HG02852 (cell line): ENCODE results near the gene SGO2.
"Not testable (repeated sequence)": the region's sequence is repeated elsewhere in the genome, so short reads cannot be mapped to it uniquely, and the experiment has no call there.

Experiments
- ATAC-seq: cut with Tn5 transposase; IDR thresholded peaks from one replicate; pipeline ENCODE4 v1.9.1; 2021; ENCODE audit warnings: mild to moderate bottlenecking, moderate library complexity; ENCODE audit not compliant: unreplicated experiment

SGO2 gene

DNA sequence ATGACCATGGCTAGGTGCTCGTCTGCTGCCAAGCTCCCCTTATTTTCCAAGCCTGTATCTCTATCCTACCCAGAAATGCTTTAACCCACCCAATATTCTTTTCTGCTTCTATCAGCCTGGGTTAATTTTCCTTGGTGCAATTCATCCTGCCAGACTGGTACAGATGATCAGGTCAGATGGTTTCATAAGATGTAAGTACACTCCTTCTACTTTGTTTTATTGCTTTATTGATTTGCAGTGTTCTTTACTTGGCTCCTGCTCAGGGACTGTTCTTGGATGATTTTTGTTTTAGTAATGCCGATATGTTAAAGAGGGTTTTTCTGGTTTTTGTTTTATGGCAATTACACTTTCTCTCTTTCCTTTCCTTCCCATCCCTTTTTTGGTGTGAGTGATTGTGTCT is 2.4 kb upstream of the SGO2 start:
- ATAC-seq = no peak

DNA sequence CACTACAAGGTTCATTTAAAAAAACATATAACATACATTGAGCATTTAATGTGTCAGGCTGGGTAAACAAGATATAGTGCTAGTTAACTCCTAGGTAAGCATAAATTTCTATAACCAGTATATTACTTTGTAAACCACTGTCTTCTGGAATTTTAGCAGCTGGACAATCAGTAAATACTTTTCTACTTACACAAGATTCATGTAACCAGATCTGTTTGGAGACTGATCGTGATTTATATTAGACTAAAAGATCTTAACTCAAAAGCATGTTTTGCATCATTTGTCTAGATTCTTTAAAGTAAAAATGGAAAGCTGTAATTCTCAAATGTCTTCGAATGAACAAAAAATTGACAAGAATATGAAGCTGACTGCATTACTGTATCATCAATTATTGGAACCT is 941 bp upstream of the SGO2 start:
- ATAC-seq = no peak

DNA sequence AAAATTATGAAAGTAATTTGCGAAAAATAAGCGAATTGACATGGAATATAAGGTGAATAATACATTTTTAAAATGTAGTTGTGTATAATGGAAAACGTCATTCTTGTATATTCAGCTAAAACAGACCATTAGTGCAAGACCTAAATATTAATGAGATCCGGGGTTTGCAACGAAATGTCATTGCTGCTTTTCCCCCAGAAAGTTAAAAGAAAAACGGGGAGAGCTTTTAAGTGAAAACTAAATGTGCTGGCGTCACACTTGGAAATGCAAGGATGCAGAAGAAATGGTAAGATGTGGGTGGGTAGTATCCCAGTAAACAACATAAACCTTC is 491 bp upstream of the SGO2 start:
- ATAC-seq = no peak

DNA sequence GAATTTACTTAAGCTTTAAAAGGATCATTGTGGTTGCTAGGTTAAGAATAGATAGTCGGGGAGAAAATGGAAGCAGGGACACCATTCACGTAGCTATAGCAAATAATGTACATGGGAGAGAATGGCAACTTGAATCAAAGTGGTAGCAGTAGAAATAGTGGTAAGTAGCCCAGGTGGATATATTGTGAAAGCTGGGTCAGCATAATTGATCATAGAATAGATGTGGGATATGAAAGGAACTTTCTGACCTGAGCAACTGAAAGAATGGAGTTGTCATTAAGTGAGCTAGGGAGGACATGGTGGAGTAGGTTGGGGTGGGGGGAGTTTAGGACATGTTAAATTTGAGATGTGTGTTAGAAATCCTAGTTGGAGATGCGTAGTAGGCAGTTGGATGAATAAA is 2.2 kb downstream of the SGO2 start:
- no peak for ATAC-seq

DNA sequence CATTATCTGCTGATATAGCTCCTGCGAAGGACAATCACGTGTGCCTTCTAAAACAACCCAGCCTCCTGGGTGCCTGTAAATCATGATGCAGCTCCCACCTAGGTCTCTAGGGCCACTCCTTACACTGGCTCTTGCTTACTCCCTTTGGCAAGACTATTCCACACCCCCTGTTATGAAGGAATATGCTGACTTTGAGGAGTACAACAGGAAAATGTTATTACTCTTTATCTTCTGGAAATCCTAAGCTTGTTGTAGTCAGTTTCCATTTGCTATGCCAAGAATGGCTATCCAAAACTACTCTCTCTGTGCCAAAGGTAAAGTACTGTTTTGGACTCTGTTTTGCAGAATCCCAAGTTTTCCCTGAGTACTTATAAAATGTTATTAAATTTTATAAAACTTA is 7.7 kb downstream of the SGO2 start:
- ATAC-seq = no peak

DNA sequence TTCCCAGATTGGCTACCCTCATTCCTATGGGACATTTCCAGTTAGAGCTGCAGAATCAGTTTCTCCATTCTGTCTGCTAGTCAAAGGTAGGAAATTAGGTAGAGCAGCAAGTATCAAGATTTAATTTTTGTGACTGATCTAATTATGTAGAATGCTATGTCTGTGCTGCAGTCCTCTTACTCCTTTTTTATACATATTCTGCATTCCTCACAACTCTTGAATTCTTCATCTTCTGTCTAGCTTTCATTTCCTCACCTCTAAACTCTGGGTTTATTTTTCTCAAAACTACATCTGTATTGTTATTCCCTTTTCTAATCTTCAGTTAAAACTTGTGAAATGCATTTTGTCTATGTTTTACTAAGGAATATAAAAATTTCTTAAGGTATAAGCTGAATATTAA is 8.6 kb downstream of the SGO2 start:
- no peak for ATAC-seq

DNA sequence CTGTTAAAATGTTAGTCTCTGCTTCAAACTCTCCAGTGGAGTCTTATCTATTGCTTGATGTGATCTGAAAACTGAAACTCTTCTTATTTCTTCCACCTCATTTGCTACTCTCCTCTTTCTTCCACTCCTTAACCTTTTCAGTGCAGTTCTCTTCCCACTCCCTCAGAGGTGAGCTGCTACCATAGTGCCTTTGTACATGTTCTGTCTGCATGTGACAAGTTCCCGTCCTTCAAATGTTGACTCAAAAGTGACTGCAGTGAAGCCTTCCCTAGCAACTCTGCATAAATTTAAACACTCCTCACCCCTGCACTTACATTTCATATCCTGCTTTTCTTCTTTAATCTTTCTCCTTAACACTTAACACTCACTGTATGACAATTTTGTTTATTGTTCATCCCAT is 12.1 kb downstream of the SGO2 start:
- ATAC-seq = no peak

DNA sequence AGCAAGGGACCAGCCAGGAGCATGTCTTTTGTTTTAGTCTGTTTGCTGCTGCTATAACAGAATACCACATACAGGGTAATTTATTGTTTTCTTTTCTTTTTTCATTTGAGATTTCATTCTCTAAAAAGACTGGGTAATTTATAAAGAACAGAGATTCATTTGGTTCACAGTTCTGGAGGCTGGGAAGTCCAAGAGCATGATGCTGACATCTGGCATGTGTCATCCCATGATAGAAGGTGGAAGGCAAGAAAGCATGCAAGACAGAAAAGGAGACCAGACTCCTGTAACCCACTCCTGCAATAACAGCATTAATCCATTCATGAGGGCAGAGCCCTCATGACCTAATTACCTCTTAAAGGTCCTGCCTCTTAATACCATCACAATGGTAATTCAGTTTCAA is 14.8 kb downstream of the SGO2 start:
- ATAC-seq = no peak

DNA sequence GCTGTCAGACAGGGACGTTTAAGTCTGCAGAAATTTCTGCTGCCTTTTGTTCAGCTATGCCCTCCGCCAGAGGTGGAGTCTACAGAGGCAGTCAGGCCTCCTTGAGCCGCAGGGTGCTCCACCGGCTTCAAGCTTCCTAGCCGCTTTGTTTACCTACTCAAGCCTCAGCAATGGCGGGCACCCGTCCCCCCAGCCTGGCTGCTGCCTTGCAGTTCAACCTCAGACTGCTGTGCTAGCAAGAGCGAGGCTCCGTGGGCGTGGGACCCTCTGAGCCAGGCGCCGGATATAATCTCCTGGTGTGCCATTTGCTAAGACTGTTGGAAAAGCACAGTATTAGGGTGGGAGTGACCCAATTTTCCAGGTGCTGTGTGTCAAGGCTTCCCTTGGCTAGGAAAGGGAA is 40.6 kb downstream of the SGO2 start:
- ATAC-seq = not testable (repeated sequence)

DNA sequence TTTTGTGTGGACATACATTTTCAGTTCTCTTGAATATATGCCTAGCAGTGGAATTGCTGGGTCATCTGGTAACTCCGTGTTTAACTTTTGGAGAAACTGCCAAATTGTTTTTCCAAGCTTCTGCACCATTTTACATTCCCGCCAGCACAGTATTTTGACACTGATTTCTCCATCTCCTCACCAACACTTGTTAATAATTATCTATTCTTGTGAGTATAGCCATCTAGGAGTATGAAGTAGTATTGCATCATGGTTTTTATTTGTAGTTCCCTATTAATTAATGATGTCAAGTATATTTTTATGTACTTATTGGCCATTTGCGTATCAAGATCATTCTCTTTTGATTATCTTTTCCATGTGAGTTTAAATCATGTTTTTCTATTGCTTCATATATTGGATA is 41.9 kb downstream of the SGO2 start:
- ATAC-seq = no peak

DNA sequence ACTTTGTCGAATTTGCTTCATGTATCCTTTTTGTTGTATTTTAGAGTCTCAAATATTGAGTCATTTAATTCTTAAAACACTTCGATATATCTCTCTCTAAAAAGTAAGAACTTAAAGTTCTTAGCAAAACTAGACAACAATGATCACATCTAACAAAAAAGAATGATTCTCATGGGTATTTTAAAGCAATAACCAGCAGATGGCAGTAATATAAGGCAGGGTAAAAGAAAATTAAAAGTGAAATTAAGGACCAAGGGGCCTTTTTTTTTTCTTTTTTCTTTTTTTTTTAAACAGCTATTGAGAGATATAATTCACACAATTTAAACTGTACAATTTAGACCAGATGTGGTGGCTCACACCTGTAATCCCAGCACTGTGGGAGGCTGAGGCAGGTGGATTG is 50.0 kb downstream of the SGO2 start:
- no peak for ATAC-seq

DNA sequence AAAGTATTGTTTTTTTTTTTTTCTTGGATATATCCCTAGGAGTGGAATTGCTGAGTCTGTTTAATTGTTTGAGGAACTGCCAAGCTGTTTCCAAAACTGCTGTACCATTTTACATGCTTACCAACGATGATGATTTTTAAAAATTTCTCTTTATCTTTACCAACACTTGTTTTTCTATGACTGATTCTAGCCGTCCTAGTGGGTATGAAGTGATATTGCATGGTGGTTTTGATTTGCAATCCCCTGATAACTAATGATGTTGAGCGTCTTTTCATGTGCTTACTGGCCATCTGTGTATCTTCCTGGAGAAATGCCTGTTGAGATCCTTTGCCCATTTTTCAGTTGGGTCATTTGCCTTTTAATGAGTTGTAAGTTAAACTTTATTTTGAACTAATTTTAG is 51.0 kb downstream of the SGO2 start:
- ATAC-seq = no peak

DNA sequence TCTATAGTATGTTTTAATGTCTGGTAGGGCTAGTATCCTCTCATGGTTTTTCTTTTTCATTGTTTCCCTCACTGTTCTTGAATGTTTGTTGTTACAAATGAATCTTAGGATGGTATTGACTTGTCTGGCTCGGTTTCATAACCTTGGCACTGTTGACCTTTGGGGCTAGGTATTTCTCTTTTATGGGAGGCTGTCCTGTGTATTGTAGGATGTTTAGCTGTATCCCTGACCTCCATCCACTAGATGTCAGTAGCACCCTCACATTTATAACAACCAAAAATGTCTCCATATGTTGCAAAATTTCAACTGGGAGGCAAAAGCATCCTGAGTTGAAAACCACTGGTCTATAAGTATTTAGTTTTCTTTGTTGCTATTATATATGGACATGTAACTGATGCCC is 52.8 kb downstream of the SGO2 start:
- no peak for ATAC-seq

DNA sequence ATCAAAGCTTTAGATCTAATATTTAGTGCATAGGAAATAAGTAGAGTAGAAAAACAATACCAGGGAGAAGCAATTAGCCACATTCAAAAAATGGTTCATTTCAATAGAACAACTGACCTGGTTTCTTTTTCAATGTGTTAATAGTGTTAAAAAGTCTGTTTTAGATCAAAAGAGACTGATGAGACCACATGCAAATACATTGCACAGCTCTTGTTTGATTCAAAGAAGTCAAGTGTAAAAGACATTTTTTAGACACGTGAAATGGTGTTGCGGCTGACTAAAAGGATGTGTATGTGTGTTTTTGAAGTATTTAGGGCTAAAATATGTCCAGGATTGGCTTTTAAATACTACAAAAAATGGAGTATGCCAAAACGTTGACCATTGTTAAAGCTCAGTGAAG is 58.6 kb downstream of the SGO2 start:
- no peak for ATAC-seq

DNA sequence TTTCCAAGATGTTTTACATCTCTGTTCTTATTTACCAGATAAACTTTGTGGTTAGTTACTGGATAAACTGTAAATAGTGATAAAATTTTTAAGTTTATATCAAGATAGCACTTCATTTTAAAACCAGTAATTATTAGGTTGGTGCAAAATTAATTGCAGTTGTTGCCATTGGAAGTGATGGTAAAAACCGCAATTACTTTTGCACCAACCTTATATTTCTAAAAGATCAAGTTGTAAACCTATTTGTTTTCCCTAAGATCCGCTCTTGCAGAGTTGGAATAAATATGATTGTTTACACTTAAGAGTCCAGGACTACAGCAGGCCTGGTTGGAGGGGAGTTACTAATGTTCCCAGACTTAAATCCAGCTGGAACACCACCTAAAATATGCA is 59.3 kb downstream of the SGO2 start:
- ATAC-seq = no peak

DNA sequence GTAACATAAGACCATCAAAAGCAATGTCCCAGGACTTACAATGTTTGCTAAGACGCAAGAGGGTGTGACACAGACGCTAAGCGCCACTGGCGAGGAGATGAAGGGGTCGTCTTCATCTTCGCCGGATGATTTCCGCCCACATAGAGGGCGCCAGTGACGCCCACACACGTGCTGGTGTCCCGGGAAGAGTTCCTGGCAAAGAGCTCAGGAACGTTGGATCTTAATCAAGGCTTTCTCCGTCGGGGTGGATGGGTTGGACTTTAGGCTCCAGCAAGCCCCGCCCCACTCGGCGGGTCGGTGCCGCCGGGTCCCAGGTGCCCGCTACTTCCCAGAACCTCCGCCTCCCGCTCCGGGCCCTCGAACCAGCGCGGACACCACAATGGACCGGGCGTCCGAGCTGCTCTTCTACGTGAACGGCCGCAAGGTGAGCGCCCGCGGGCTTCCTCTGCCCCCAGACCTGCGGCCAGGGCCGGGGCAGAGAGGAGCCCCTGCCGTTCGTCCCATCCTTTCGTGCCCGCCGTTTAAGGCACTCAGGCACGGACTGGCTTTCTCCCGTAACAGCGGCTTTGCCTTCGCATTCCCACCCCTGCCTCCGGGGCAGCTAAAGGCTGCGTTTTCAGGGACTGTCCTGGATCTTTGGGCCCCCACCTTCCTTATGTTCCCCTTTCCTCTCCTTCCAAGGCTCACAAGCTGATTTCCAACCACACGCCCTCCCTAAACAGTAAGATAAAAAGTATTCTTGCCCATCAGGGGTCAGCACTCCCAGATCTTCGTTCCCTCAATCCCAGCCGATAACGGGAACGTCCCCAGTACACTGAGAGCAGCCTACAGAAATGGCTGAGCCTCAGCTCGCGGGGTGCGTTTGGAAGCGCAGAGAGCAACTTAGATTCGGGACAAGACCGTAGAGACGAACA is 60.0 kb downstream of the SGO2 start, which contains the start of gene AOX1:
TSS of gene AOX1 (plus strand) at position 285 of the 914 bp plus-strand sequence. CDS start at position 380, 95 bp downstream.
- no peak for ATAC-seq

DNA sequence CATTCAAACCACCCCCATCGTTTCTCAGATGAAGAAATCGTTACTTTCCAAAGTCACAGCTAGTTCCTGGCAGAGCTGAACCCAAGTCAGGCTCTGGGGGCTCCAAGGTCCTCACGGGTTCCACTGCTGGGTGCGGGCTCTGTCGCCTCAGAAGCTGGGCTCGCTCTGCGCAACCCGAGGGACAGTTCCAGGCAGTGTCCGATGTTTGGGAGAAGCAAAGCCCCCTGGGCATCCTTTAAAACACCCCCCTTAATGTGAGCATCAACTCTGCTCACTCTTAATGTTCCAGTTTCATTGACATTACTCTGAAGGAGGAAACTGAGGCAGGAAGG is 60.6 kb downstream of the SGO2 start:
- ATAC-seq = no peak

DNA sequence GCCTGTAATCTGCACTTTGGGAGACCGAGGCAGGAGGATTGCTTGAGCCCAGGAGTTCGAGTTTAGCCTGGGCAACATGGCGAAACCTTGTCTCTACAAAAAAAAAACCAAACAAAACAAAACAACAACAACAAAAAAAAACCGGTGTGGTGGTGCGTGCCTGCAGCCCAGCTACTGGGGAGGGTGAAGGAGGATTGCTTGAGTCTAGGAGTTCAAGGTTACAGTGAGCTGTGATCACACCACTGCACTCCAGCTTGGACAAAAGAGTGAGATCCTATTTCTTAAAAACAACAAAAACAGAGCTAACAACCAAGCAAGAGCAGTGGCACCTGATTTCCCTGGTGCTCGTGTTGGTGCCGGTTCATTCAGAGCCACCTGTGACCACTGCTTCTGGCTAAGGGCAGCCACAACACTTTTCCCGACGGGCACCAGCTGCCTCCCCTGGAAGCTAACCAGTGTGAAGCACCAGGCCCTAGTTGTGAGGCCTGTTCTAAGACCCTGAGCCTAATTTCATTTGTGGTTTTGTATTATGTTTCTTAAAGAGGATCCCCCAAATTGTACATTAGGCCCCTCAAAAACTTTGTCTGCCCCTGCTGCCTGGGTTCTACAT is 61.1 kb downstream of the SGO2 start:
- ATAC-seq = no peak

DNA sequence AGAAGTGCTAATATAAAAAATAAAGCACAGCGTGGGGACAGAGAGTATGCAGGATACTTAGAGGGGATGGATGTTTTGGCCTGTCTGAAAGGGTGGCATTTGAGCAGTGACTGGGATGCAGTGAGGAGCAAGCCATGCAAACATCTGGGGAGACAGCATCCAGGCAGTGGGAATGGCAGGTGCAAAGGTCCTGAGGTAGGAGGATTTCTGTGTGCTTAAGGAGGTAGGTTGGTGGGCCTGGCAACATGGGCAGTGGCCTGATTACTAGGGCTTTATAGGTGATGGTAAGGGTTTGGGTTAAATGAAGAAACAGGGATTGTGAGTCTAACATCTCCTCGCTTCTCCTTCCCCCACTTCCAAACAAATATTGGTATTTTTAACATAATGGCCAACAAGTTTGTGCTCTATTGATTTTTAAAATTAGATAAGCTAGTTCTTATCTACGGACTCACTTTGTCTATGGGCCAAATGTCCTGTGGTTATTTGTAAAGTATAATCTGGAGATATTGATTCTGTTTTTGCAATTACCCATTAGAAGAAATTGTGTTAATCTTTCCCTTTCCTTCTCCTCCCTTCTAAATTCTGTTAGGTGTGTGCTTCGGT is 62.2 kb downstream of the SGO2 start:
- ATAC-seq = no peak

DNA sequence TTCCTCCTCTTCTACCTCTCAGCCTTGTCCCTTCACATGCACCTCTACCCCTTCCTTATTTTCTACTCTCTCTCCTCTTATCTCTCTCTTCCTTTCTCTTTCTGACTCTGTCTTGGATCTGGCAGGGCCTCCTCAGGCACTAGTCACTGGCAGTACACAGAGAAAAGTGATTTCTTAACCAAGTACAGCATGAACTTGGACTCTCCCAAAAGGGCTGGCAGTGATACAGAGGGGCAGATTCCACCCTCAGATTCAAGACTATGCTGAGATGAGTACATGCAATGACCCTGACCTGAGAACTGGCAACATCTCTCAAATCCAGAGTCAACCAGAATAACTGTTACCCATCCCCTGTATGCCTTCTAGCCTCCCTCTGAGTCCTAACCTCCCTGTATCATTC is 64.1 kb downstream of the SGO2 start:
- no peak for ATAC-seq

DNA sequence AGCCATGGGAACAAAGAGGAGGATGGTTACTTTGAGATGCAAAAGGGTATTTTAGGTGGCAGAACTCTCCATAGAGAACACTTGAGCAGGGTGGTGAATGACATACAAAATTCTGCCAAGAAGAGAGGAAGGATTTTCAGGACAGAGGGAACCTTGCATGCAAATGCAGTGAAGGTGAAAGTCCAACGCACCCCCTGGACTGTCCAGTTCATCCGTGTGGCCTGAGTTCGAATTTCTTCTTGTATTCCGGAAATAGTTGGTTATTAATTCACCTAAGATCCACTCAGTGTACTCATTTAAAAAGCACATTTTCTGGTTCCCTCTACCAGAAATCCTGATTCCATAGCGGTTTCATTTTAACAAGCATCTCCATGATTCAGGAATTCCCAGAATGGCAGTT is 65.3 kb downstream of the SGO2 start:
- no peak for ATAC-seq

DNA sequence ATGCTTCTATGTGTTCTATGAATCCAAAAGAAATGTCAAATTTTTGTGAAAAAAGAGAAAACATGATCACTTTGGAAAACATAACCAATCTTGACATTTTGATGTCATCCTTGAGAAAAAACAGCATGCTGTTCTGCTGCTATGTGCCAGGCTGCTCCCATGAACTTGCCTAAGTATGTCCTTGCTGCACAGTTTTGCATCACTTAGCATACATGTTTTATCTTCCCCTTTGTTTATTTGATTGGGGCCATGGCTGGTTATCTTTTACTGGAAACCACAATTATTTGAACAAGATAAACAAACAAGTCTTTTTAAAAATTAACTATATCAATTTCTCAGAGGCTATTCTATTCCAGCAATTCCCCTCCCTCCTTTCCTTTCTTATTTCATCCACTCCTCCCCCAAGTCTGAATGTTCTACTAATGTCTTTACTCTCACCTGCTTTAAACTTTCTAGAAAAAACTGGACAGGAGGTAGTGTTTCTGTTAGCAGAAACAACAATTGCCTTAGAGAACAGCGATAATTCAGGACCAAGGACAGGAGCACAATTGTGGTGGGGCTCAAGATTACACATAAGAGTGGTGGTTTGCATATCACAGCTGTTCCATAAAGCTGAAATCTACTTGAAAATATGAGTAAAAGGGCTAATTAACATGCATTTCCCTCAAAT is 66.5 kb downstream of the SGO2 start:
- no peak for ATAC-seq
